Breast epithelium (tissue), 3 donors: Measurements from ENCODE around the gene ZMIZ1.
A peak's percentile ranks its signal among the peaks of the same experiment; 100 is the strongest.

Experiments
- CTCF ChIP-seq, 3 donors: fragments of 450-650 bp; IDR thresholded peaks; one replicate each; pipeline ENCODE4 v1.5.1; 2016 to 2017; ENCODE audit warnings: antibody characterized with exemption in 3 of 3, mild to moderate bottlenecking in 3 of 3, moderate library complexity in 3 of 3
- POLR2A ChIP-seq: fragments of 450-650 bp; IDR thresholded peaks from one replicate; pipeline ENCODE4 v1.6.1; 2016; ENCODE audit warnings: antibody characterized with exemption, mild to moderate bottlenecking, moderate library complexity
- POLR2AphosphoS5 ChIP-seq, 3 donors: sonication (generic); formaldehyde crosslinking; IDR thresholded peaks; one replicate each; pipeline ENCODE4 v1.6.1; 2017; ENCODE audit warnings: antibody characterized with exemption in 3 of 3

DNA sequence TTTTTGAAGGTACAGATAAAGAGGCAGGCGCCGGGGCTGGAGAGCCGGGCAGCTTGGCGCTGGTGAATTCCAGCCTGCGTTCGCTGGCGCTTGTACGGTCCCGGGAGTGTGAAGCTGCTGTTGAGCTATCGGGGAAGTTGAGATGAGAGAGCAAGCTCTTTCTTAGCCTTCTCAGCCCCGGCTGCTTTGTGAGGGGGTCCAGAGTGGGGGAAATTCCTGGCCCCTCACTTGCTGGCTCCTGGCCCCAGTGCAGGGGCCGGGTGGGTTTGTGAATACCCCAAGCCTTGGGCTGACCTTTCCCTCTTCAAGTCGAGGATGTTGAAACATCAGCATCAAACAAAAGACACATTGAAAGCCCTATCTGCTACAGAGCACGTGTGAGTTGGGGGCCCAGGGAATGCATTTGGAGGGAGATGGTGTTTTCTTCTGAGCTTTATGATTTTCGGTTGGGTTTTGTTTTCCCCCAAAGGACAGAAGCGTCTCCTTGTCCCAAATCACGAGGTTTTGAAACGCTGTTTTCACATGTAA, 2.7 kb downstream of the ZMIZ1 start:
- TF ChIP-seq CTCF (IDR thresholded peaks at IDR 0.05) (no peak), POLR2A (peak; percentile 59), POLR2AphosphoS5 (IDR thresholded peaks at IDR 0.05) (no peak)
